SIG-M5 (cell line): ENCODE results near the gene PLD1.
"Not testable (repeated sequence)": the region's sequence is repeated elsewhere in the genome, so short reads cannot be mapped to it uniquely, and the experiment has no call there.

Experiments
- DNase-seq: peaks from one replicate; lab custom pipeline; 2025; lab: John Stamatoyannopoulos, UW

PLD1 gene

GRCh38 chr3:171607452-171607851, 202.8 kb downstream of the PLD1 start:
- DNase-seq = no peak

GRCh38 chr3:171606151-171606751, 204.0 kb downstream of the PLD1 start:
- no peak for DNase-seq

- DNase-seq = no peak
Observed at GRCh38 chr3:171604370-171604769, 205.9 kb downstream of the PLD1 start.

GRCh38 chr3:171602072-171602471, 208.2 kb downstream of the PLD1 start:
- DNase-seq = no peak

- no peak for DNase-seq
Observed at GRCh38 chr3:171600030-171600429, 210.3 kb downstream of the PLD1 start.

- no peak for DNase-seq
Observed at GRCh38 chr3:171598990-171599389, 211.3 kb downstream of the PLD1 start.

GRCh38 chr3:171592786-171593185, 217.5 kb downstream of the PLD1 start:
- no peak for DNase-seq

- DNase-seq = no peak
Observed at GRCh38 chr3:171591070-171591469, 219.2 kb downstream of the PLD1 start.

GRCh38 chr3:171586274-171586673, 224.0 kb downstream of the PLD1 start:
- DNase-seq = no peak

GRCh38 chr3:171585039-171585438, 225.2 kb downstream of the PLD1 start:
- no peak for DNase-seq

GRCh38 chr3:171584100-171584499, 226.2 kb downstream of the PLD1 start:
- no peak for DNase-seq

- DNase-seq = no peak
Observed at GRCh38 chr3:171574556-171575240, 235.6 kb downstream of the PLD1 start.

GRCh38 chr3:171569571-171570132, 240.6 kb downstream of the PLD1 start:
- DNase-seq = no peak

GRCh38 chr3:171568766-171569165, 241.5 kb downstream of the PLD1 start:
- DNase-seq = no peak

GRCh38 chr3:171566803-171567422, 243.4 kb downstream of the PLD1 start:
- DNase-seq = no peak

- no peak for DNase-seq
Observed at GRCh38 chr3:171565481-171566058, 244.7 kb downstream of the PLD1 start.

GRCh38 chr3:171564748-171565480, 245.4 kb downstream of the PLD1 start:
- DNase-seq = no peak

- DNase-seq = no peak
Observed at GRCh38 chr3:171563298-171563697, 247.0 kb downstream of the PLD1 start.

GRCh38 chr3:171562459-171562858, 247.8 kb downstream of the PLD1 start:
- not testable (repeated sequence) for DNase-seq

- no peak for DNase-seq
Observed at GRCh38 chr3:171561596-171562323, 248.5 kb downstream of the PLD1 start.

- DNase-seq = no peak
Observed at GRCh38 chr3:171559586-171559985, 250.7 kb downstream of the PLD1 start.
